Adrenal gland (tissue), 5 donors: ENCODE results near the gene PWWP2B.

ENCODE experiments used
- CTCF ChIP-seq, 6 experiments: fragments of 450-650 bp in 4 of 6; fragments of 200-600 bp in 2 of 6; sonication (generic) in 1 of 6; IDR thresholded peaks; 1 replicate in 5 of 6; 2 replicates in 1 of 6; pipeline versions ENCODE4 v1.5.1 to v1.8.0; 2016 to 2021; ENCODE audit warnings: antibody characterized with exemption in 6 of 6, mild to moderate bottlenecking in 2 of 6, moderate library complexity in 1 of 6
- POLR2A ChIP-seq, 2 donors: fragments of 450-650 bp; IDR thresholded peaks; one replicate each; pipeline ENCODE4 v1.6.1; 2017; ENCODE audit warnings: antibody characterized with exemption in 2 of 2, mild to moderate bottlenecking in 2 of 2, moderate library complexity in 1 of 2
- donor health status: DM: no; HTN: no; CAD: no.

GRCh38 chr10:132447446-132448247 lies 50.6 kb downstream of the PWWP2B start:
- TF ChIP-seq CTCF (IDR thresholded peaks at IDR 0.05) (no peak), POLR2A (IDR thresholded peaks at IDR 0.05) (peak in 1 of 2 donors; percentile 62)
